GM23338 (cell line): ENCODE data around the gene PCSK6. TPM values are rescaled to one million over a fixed set of nuclear protein-coding genes. Genes with fewer than 3 reads are reported as not detected.

ENCODE experiments used
- ATAC-seq: fragments of 200-7000 bp; cut with Tn5 transposase; 3 replicates; pipeline ENCODE4 v1.9.1; 2020
- DNase-seq: peaks from one replicate; pipeline ENCODE4 v3.0.0-alpha.2; 2015; ENCODE audit warnings: low spot score
- H2AFZ ChIP-seq: fragments of 200-600 bp; sonication (generic); 2 replicates; pipeline ENCODE4 v1.8.0; 2016; ENCODE audit warnings: antibody characterized with exemption, mild to moderate bottlenecking, moderate library complexity
- H3F3A ChIP-seq: fragments of 200-600 bp; sonication (generic); replicated peaks from 2 replicates; pipeline ENCODE4 v1.8.0; 2017; ENCODE audit warnings: antibody characterized with exemption, mixed run types, low read depth
- H3K27ac ChIP-seq: fragments of 200-600 bp; sonication (generic); 2 replicates; pipeline ENCODE4 v1.6.1; 2016; ENCODE audit warnings: low read depth
- H3K27me3 ChIP-seq: fragments of 200-600 bp; sonication (generic); 2 replicates; pipeline ENCODE4 v1.8.0; 2016; ENCODE audit warnings: mild to moderate bottlenecking, mixed run types, moderate library complexity; ENCODE audit not compliant: insufficient read depth
- H3K36me3 ChIP-seq: fragments of 200-600 bp; sonication (generic); 2 replicates; pipeline ENCODE4 v1.8.0; 2016; ENCODE audit warnings: mild to moderate bottlenecking; ENCODE audit not compliant: insufficient read depth
- H3K4me1 ChIP-seq: fragments of 200-600 bp; sonication (generic); 2 replicates; pipeline ENCODE4 v1.8.0; 2016; ENCODE audit warnings: mild to moderate bottlenecking, moderate library complexity; ENCODE audit not compliant: insufficient read depth
- H3K4me2 ChIP-seq: fragments of 200-600 bp; sonication (generic); 2 replicates; pipeline ENCODE4 v1.7.1; 2017; ENCODE audit warnings: mixed run types
- H3K4me3 ChIP-seq: fragments of 200-600 bp; sonication (generic); 2 replicates; pipeline ENCODE4 v1.6.1; 2016; ENCODE audit warnings: mixed run types
- H3K79me2 ChIP-seq: fragments of 200-600 bp; sonication (generic); replicated peaks from 2 replicates; pipeline ENCODE4 v1.8.0; 2017; ENCODE audit warnings: mild to moderate bottlenecking; ENCODE audit not compliant: insufficient read depth
- H3K9me2 ChIP-seq: fragments of 200-600 bp; sonication (generic); 2 replicates; pipeline ENCODE4 v1.8.0; 2017; ENCODE audit not compliant: insufficient read depth
- H4K20me1 ChIP-seq: fragments of 200-600 bp; sonication (generic); replicated peaks from 2 replicates; pipeline ENCODE4 v1.8.0; 2017; ENCODE audit warnings: mild to moderate bottlenecking; ENCODE audit not compliant: insufficient read depth
- H3K27ac Mint-ChIP-seq: 2 replicates; pipeline ENCODE4 v1.8.0; 2020; ENCODE audit warnings: inconsistent platforms, mild to moderate bottlenecking, moderate library complexity, mixed read lengths
- H3K27me3 Mint-ChIP-seq: 3 replicates; pipeline ENCODE4 v1.8.0; 2022; ENCODE audit warnings: low read depth, mild to moderate bottlenecking, moderate library complexity, mixed read lengths, inconsistent platforms; ENCODE audit not compliant: insufficient read depth, poor library complexity
- H3K36me3 Mint-ChIP-seq: 3 replicates; pipeline ENCODE4 v1.8.0; 2021; ENCODE audit warnings: low read depth, mild to moderate bottlenecking, inconsistent platforms, moderate library complexity, mixed read lengths
- H3K4me1 Mint-ChIP-seq: 3 replicates; pipeline ENCODE4 v1.8.0; 2020; ENCODE audit warnings: mild to moderate bottlenecking, inconsistent platforms, mixed read lengths
- H3K4me3 Mint-ChIP-seq: 3 replicates; pipeline ENCODE4 v1.8.0; 2021; ENCODE audit warnings: moderate library complexity, mild to moderate bottlenecking, inconsistent platforms, mixed read lengths
- H3K9me3 Mint-ChIP-seq: 3 replicates; pipeline ENCODE4 v1.8.0; 2020; ENCODE audit warnings: moderate library complexity, mild to moderate bottlenecking, inconsistent platforms, mixed read lengths
- CREB1 ChIP-seq: fragments of 250-450 bp; sonication (Bioruptor Pico); IDR thresholded peaks from 2 replicates; pipeline ENCODE4 v1.5.0; 2020; ENCODE audit warnings: low read depth, mild to moderate bottlenecking, moderate library complexity
- CTCF ChIP-seq, 2 experiments: fragments of 200-600 bp in 1 of 2; sonication (generic) in 1 of 2; conservative IDR thresholded peaks; 2 replicates each; pipeline versions ENCODE4 v1.5.1 to v1.6.1; 2016 to 2017; ENCODE audit warnings: antibody characterized with exemption in 2 of 2, low read depth in 2 of 2, mild to moderate bottlenecking in 2 of 2, moderate library complexity in 1 of 2
- ETS1 ChIP-seq: IDR thresholded peaks from 2 replicates; pipeline ENCODE4 v1.6.1; 2016; ENCODE audit warnings: antibody characterized with exemption
- EZH2 ChIP-seq: fragments of 200-600 bp; sonication (generic); IDR thresholded peaks from one replicate; pipeline ENCODE4 v1.8.0; 2017; ENCODE audit warnings: antibody characterized with exemption, mild to moderate bottlenecking, low read depth; ENCODE audit not compliant: unreplicated experiment
- EZH2phosphoT487 ChIP-seq: fragments of 200-600 bp; sonication (generic); IDR thresholded peaks from one replicate; pipeline ENCODE4 v1.8.1; 2018; ENCODE audit warnings: antibody characterized with exemption; ENCODE audit not compliant: unreplicated experiment
- JUNB ChIP-seq: IDR thresholded peaks from one replicate; pipeline ENCODE4 v1.6.1; 2016; ENCODE audit warnings: antibody characterized with exemption; ENCODE audit not compliant: unreplicated experiment
- NANOG ChIP-seq: IDR thresholded peaks from 2 replicates; pipeline ENCODE4 v1.6.1; 2016; ENCODE audit warnings: antibody characterized with exemption, borderline replicate concordance
- POLR2AphosphoS5 ChIP-seq: IDR thresholded peaks from 2 replicates; pipeline ENCODE4 v1.6.1; 2016; ENCODE audit warnings: antibody characterized with exemption, low read depth
- STAT1 ChIP-seq: IDR thresholded peaks from one replicate; pipeline ENCODE4 v1.6.1; 2016; ENCODE audit warnings: antibody characterized with exemption; ENCODE audit not compliant: unreplicated experiment
- ZNF114 ChIP-seq: fragments of 250-450 bp; sonication (Bioruptor Pico); IDR thresholded peaks from 2 replicates; pipeline ENCODE4 v1.5.0; 2020; ENCODE audit warnings: mild to moderate bottlenecking, moderate library complexity
- ZNF331 ChIP-seq: fragments of 250-450 bp; sonication (Bioruptor Pico); IDR thresholded peaks from 2 replicates; pipeline ENCODE4 v1.5.0; 2020; ENCODE audit warnings: low read depth, mild to moderate bottlenecking, moderate library complexity
- ZNF462 ChIP-seq: fragments of 250-450 bp; sonication (Bioruptor Pico); IDR thresholded peaks from 2 replicates; pipeline ENCODE4 v1.5.0; 2020; ENCODE audit warnings: mild to moderate bottlenecking, moderate library complexity
- polyA plus RNA-seq: library from polyadenylated mRNA; unstranded; fragments of >200 nt; fragmentation: Nextera tagmentation; extraction: Ambion mirVana; gene quantifications from 2 replicates; pipeline ENCODE4 v1.2.1, GENCODE V29; 2016
- total RNA-seq: library from RNA; depleted of rRNA; stranded (reverse); fragments of >200 nt; shearing (Covaris generic); gene quantifications from 2 replicates; pipeline ENCODE4 v1.2.3, GENCODE V29; 2014
- TF ChIP-seq, protein P1 (sequence below): IDR thresholded peaks from one replicate; pipeline ENCODE4 v1.6.1; 2018; ENCODE audit warnings: antibody characterized with exemption; ENCODE audit not compliant: unreplicated experiment

Gene PCSK6
- total and polyA plus RNA-seq, 2 experiments from 2014 or later, result 1.7 to 6.7 TPM

GRCh38 chr15:101523560-101523940 lies 34.0 kb upstream of the PCSK6 start:
- no peak for TF ChIP-seq STAT1
- TF ChIP-seq POLR2AphosphoS5, result no peak
- TF ChIP-seq JUNB, result no peak
- no peak for TF ChIP-seq ZNF114 (CRISPR knock-in tag)
- TF ChIP-seq CTCF (conservative IDR thresholded peaks at IDR 0.05; ENCODE audit: low read depth in 2 of 2), result no peak
- no peak for TF ChIP-seq CREB1 (CRISPR knock-in tag)
- TF ChIP-seq, protein P1, sequence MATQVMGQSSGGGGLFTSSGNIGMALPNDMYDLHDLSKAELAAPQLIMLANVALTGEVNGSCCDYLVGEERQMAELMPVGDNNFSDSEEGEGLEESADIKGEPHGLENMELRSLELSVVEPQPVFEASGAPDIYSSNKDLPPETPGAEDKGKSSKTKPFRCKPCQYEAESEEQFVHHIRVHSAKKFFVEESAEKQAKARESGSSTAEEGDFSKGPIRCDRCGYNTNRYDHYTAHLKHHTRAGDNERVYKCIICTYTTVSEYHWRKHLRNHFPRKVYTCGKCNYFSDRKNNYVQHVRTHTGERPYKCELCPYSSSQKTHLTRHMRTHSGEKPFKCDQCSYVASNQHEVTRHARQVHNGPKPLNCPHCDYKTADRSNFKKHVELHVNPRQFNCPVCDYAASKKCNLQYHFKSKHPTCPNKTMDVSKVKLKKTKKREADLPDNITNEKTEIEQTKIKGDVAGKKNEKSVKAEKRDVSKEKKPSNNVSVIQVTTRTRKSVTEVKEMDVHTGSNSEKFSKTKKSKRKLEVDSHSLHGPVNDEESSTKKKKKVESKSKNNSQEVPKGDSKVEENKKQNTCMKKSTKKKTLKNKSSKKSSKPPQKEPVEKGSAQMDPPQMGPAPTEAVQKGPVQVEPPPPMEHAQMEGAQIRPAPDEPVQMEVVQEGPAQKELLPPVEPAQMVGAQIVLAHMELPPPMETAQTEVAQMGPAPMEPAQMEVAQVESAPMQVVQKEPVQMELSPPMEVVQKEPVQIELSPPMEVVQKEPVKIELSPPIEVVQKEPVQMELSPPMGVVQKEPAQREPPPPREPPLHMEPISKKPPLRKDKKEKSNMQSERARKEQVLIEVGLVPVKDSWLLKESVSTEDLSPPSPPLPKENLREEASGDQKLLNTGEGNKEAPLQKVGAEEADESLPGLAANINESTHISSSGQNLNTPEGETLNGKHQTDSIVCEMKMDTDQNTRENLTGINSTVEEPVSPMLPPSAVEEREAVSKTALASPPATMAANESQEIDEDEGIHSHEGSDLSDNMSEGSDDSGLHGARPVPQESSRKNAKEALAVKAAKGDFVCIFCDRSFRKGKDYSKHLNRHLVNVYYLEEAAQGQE, result no peak
- no peak for TF ChIP-seq ZNF462 (CRISPR knock-in tag)
- no peak for TF ChIP-seq EZH2phosphoT487
- no peak for TF ChIP-seq ETS1
- no peak for TF ChIP-seq EZH2
- no peak for TF ChIP-seq ZNF331 (CRISPR knock-in tag)
- TF ChIP-seq NANOG, result no peak

More at GRCh38 chr15:101523560-101523940, 34.0 kb upstream of the PCSK6 start:
- Mint-ChIP-seq H3K27me3 (peaks cover 5% of the 10 kb centered on the region), H3K36me3 (no peaks in the 10 kb centered on the region), H3K4me3 (no peak overlapping the region), H3K27ac (no peak overlapping the region), H3K4me1 (peaks cover 11% of the 10 kb centered on the region; the same call in 2 of the 3 replicates), H3K9me3 (no peaks in the 10 kb centered on the region)
- no peak overlapping the region for H3K4me2 ChIP-seq
- H3K27me3 ChIP-seq, result no peaks in the 10 kb centered on the region
- ATAC-seq, result no peak; the same call in 2 of the 3 replicates
- no peak overlapping the region for H2AFZ ChIP-seq
- H3K9me2 ChIP-seq, result no peaks in the 10 kb centered on the region
- H4K20me1 ChIP-seq, result no peaks in the 10 kb centered on the region
- H3K79me2 ChIP-seq, result no peaks in the 10 kb centered on the region
- no peak overlapping the region for H3K27ac ChIP-seq
- no peaks in the 10 kb centered on the region for H3F3A ChIP-seq
- no peaks in the 10 kb centered on the region for H3K36me3 ChIP-seq
- DNase-seq, result no peak
- H3K4me3 ChIP-seq, result no peak overlapping the region
- H3K4me1 ChIP-seq, result no peaks in the 10 kb centered on the region
